Neural cell (in vitro differentiated cells): ENCODE results near the gene RPL10A. TPM values are rescaled to one million over a fixed set of nuclear protein-coding genes. Genes with fewer than 3 reads are reported as not detected.

Experiments
- H2AFZ ChIP-seq: fragments of 200-600, 300-800 bp; sonication (generic), shearing (Covaris generic); 2 replicates; pipeline ENCODE4 v1.6.0; 2014; ENCODE audit warnings: low read depth, mild to moderate bottlenecking, antibody characterized with exemption, low read length, moderate library complexity
- H3F3A ChIP-seq: fragments of 200-600 bp; shearing (Covaris generic); 2 replicates; pipeline ENCODE4 v1.6.1; 2016; ENCODE audit warnings: mild to moderate bottlenecking, moderate library complexity, mixed read lengths, antibody characterized with exemption, low read length; ENCODE audit not compliant: insufficient read depth, poor library complexity, severe bottlenecking
- H3K27ac ChIP-seq: fragments of 200-600, 300-800 bp; sonication (generic), shearing (Covaris generic); 2 replicates; pipeline ENCODE4 v1.5.1; 2014; ENCODE audit warnings: mild to moderate bottlenecking, low read length, moderate library complexity
- H3K27me3 ChIP-seq: fragments of 300-800, 200-600 bp; sonication (generic), shearing (Covaris generic); 2 replicates; pipeline ENCODE4 v1.6.0; 2014; ENCODE audit warnings: mild to moderate bottlenecking, low read depth, low read length, moderate library complexity; ENCODE audit not compliant: insufficient read depth
- H3K36me3 ChIP-seq: fragments of 300-800, 200-600 bp; sonication (generic), shearing (Covaris generic); 2 replicates; pipeline ENCODE4 v1.5.1; 2014; ENCODE audit warnings: mild to moderate bottlenecking, antibody characterized with exemption, low read length, moderate library complexity; ENCODE audit not compliant: insufficient read depth
- H3K4me2 ChIP-seq: fragments of 300-800, 200-600 bp; sonication (generic), shearing (Covaris generic); 2 replicates; pipeline ENCODE4 v1.6.0; 2014; ENCODE audit warnings: mild to moderate bottlenecking, low read length
- H3K4me3 ChIP-seq: fragments of 300-800, 200-600 bp; sonication (generic), shearing (Covaris generic); 2 replicates; pipeline ENCODE4 v1.5.1; 2014; ENCODE audit warnings: mild to moderate bottlenecking, low read length, moderate library complexity
- H3K79me2 ChIP-seq: fragments of 200-600 bp; shearing (Covaris generic); replicated peaks from 2 replicates; pipeline ENCODE4 v1.6.0; 2014; ENCODE audit warnings: mild to moderate bottlenecking, low read length, moderate library complexity; ENCODE audit not compliant: insufficient read depth
- H3K9ac ChIP-seq: fragments of 300-800, 200-600 bp; sonication (generic), shearing (Covaris generic); 2 replicates; pipeline ENCODE4 v1.6.1; 2016; ENCODE audit warnings: mild to moderate bottlenecking, low read length, mixed read lengths
- H3K9me2 ChIP-seq: fragments of 200-600 bp; shearing (Covaris generic); 2 replicates; pipeline ENCODE4 v1.6.1; 2016; ENCODE audit warnings: mild to moderate bottlenecking, low read length, mixed read lengths; ENCODE audit not compliant: insufficient read depth
- H3K9me3 ChIP-seq: fragments of 200-600, 300-800 bp; sonication (generic), shearing (Covaris generic); 2 replicates; pipeline ENCODE4 v1.6.1; 2016; ENCODE audit warnings: mild to moderate bottlenecking, mixed run types, low read length, moderate library complexity, mixed read lengths
- H4K20me1 ChIP-seq: fragments of 200-600 bp; shearing (Covaris generic); 2 replicates; pipeline ENCODE4 v1.6.1; 2016; ENCODE audit warnings: mild to moderate bottlenecking, mixed run types; ENCODE audit not compliant: insufficient read depth
- EP300 ChIP-seq: fragments of 450-650 bp; conservative IDR thresholded peaks from 2 replicates; pipeline ENCODE4 v1.6.1; 2014; ENCODE audit warnings: antibody characterized with exemption, mild to moderate bottlenecking, moderate library complexity; ENCODE audit not compliant: poor library complexity, severe bottlenecking
- EZH2 ChIP-seq: fragments of 200-600, 300-800 bp; shearing (Covaris generic), sonication (generic); IDR thresholded peaks from 2 replicates; pipeline ENCODE4 v1.6.1; 2014; ENCODE audit warnings: antibody characterized with exemption, low read length, borderline replicate concordance, mild to moderate bottlenecking; ENCODE audit not compliant: insufficient read depth, poor library complexity, severe bottlenecking
- MXI1 ChIP-seq: fragments of 450-650 bp; conservative IDR thresholded peaks from 2 replicates; pipeline ENCODE4 v1.6.1; 2014; ENCODE audit warnings: antibody characterized with exemption, mild to moderate bottlenecking; ENCODE audit not compliant: poor library complexity, severe bottlenecking
- POLR2AphosphoS5 ChIP-seq: IDR thresholded peaks from 2 replicates; pipeline ENCODE4 v1.6.1; 2012
- RAD21 ChIP-seq: fragments of 450-650 bp; conservative IDR thresholded peaks from 2 replicates; pipeline ENCODE4 v1.6.1; 2014; ENCODE audit warnings: antibody characterized with exemption, mild to moderate bottlenecking, moderate library complexity
- REST ChIP-seq: IDR thresholded peaks from 2 replicates; pipeline ENCODE4 v1.6.1; 2012; ENCODE audit warnings: borderline replicate concordance
- SMC3 ChIP-seq: fragments of 450-650 bp; conservative IDR thresholded peaks from 2 replicates; pipeline ENCODE4 v1.6.1; 2014; ENCODE audit warnings: antibody characterized with exemption, mild to moderate bottlenecking, moderate library complexity; ENCODE audit not compliant: poor library complexity
- TAF1 ChIP-seq: IDR thresholded peaks from 2 replicates; pipeline ENCODE4 v1.6.1; 2012; ENCODE audit warnings: low read depth
- polyA plus RNA-seq: library from polyadenylated mRNA; depleted of rRNA; stranded (reverse); fragments of >200 nt; gene quantifications from 2 replicates; pipeline ENCODE4 v1.2.3, GENCODE V29; 2014
- TF ChIP-seq, protein P1 (sequence below): fragments of 450-650 bp; IDR thresholded peaks from 2 replicates; pipeline ENCODE4 v1.5.1; 2014; ENCODE audit warnings: antibody characterized with exemption, mild to moderate bottlenecking, moderate library complexity; ENCODE audit not compliant: poor library complexity, severe bottlenecking

RPL10A gene
- polyA plus RNA-seq, 1 donor from 2014 or later = 1,049 TPM

DNA sequence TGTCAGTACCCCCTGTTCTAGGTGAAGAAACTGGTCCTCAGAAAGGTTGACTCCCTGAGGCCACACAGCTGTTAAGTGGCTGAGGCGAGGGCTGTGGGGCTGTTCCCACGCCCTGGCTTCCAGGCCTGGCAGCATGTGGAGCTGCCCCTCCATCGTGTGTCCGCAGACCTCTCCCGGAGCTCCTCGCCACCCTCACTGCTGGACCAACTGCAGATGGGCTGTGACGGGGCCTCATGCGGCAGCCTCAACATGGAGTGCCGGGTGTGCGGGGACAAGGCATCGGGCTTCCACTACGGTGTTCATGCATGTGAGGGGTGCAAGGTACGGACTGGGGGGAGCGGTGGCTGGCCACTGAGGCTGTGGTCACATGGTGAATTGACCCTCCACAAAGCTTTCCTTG is 48.2 kb upstream of the RPL10A start:
- Histone ChIP-seq H3K4me3 (no peak overlapping the region), H3K4me2 (no peak overlapping the region)

GRCh38 chr6:35425284-35425683 is 42.9 kb upstream of the RPL10A start:
- no peaks in the 10 kb centered on the region for H3K27me3 ChIP-seq
- H3K9me3 ChIP-seq = no peaks in the 10 kb centered on the region
- H3K9me2 ChIP-seq = no peaks in the 10 kb centered on the region
- H4K20me1 ChIP-seq = no peaks in the 10 kb centered on the region
- no peaks in the 10 kb centered on the region for H3K79me2 ChIP-seq
- H2AFZ ChIP-seq = no peak overlapping the region
- H3K4me2 ChIP-seq = no peak overlapping the region
- H3K9ac ChIP-seq = no peak overlapping the region
- no peak overlapping the region for H3K4me3 ChIP-seq
- no peaks in the 10 kb centered on the region for H3K36me3 ChIP-seq
- H3K27ac ChIP-seq = no peak overlapping the region
- H3F3A ChIP-seq = no peaks in the 10 kb centered on the region
- TF ChIP-seq, protein P1, sequence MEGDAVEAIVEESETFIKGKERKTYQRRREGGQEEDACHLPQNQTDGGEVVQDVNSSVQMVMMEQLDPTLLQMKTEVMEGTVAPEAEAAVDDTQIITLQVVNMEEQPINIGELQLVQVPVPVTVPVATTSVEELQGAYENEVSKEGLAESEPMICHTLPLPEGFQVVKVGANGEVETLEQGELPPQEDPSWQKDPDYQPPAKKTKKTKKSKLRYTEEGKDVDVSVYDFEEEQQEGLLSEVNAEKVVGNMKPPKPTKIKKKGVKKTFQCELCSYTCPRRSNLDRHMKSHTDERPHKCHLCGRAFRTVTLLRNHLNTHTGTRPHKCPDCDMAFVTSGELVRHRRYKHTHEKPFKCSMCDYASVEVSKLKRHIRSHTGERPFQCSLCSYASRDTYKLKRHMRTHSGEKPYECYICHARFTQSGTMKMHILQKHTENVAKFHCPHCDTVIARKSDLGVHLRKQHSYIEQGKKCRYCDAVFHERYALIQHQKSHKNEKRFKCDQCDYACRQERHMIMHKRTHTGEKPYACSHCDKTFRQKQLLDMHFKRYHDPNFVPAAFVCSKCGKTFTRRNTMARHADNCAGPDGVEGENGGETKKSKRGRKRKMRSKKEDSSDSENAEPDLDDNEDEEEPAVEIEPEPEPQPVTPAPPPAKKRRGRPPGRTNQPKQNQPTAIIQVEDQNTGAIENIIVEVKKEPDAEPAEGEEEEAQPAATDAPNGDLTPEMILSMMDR = no peak
- TF ChIP-seq EZH2 = no peak
- TF ChIP-seq MXI1 = no peak
- TF ChIP-seq EP300 = no peak
- TF ChIP-seq REST = no peak
- no peak for TF ChIP-seq RAD21
- no peak for TF ChIP-seq POLR2AphosphoS5
- no peak for TF ChIP-seq TAF1

More for the DNA sequence above, 48.2 kb upstream of the RPL10A start:
- Histone ChIP-seq H3K27ac (no peak overlapping the region), H3K27me3 (no peaks in the 10 kb centered on the region), H3F3A (no peaks in the 10 kb centered on the region), H3K79me2 (no peaks in the 10 kb centered on the region), H3K36me3 (no peaks in the 10 kb centered on the region), H3K9ac (no peak overlapping the region), H3K9me3 (no peaks in the 10 kb centered on the region), H3K9me2 (no peaks in the 10 kb centered on the region), H2AFZ (no peak overlapping the region), H4K20me1 (no peaks in the 10 kb centered on the region)
- no peak for TF ChIP-seq EZH2
- no peak for TF ChIP-seq REST
- no peak for TF ChIP-seq EP300
- no peak for TF ChIP-seq TAF1
- no peak for TF ChIP-seq MXI1
- no peak for TF ChIP-seq POLR2AphosphoS5
- TF ChIP-seq RAD21 = no peak
- TF ChIP-seq, protein P1 = no peak
- TF ChIP-seq SMC3 = no peak
